NCI-H2107 (cell line): Measurements from ENCODE around the gene CSNK1D.

Experiments used
- DNase-seq: peaks from one replicate; lab custom pipeline; 2025; lab: John Stamatoyannopoulos, UW

Gene CSNK1D

DNA sequence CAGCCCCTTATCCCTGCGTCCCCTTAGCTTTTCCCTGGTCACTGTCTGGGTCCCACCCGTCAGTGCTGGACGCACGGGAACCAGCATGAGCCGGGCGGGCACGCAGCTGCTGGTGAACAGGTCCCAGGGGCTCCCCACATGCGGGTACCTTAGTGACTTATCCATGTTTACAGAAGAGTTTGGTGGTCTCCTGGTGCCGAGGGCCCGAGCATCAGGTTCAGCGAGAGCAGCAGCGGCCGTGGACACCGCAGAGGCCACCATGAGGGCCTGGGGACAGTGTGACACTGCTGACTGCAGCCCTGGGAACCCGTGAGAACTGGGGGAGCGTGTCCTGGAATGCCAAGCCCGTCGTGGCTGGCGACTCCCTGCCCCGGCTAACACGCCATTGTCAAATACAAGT, 37.4 kb upstream of the CSNK1D start:
- no peak for DNase-seq

DNA sequence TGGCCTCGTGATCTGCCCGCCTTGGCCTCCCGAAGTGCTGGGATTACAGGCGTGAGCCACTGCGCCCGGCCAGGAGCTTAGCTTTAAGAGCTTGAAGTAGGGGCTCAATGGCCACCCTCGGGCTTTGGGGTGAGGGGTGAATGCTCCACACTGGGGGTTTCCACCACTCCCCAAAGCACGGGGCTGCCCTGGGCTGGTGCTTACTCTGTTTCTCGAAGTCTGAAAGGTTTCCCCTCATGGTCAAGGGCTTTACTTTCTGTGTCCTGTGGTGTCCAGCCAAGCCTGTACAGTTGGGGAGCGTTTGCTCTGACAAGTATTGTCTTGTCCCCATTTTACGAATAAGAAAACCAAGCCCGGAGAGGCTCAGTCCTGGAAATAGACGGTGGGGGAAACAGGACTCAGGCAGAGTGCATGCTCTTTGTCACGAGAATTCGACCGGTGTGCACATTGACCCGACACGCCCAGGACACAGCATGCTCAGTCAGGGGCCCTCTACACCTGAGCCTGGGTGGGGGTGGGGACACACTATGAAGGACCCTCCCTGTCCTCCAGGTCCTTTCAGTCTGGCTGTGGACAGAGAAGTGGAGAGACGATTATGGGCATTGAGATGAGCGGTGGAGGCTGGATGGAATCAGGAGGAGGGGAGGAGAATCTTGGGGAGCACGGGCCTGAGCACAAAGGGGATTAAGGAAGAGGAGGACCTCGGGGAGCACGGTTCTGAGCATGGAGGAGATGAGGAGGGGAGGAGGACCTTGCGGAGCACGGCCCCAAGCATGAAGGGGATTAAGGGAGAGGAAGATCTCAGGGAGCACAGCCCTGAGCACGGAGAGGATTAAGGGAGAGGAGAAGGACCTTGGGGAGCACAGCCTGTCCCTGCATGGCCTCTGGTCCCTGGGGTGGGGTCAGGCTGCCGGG, 36.4 kb upstream of the CSNK1D start:
- DNase-seq = no peak

DNA sequence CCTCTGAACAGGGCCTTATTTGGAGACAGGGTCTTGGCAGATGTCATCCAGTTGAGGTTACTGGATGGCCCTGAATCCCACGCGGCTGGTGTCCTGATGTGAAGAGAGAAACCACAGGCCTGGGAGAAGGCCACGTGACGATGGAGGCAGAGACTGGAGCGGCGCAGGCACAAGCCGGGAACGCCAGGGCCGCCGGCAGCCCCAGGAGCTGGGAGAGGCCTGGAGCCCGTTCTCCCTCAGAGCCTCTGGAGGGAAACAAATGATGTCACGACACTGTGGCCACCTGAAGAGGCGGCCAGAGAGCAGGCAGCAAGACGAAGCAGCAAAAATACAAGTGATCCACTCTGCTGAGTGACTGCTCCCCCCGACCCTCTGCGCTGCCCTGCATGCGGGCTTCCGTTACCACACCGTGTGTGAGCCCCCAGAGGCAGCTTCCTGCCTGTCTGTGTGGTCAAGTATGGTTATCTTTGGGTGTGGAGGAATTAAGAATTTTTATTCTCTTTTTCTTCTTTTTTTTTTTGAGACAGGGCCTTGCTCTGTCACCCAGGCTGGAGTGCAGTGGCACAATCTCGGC, 32.3 kb upstream of the CSNK1D start:
- DNase-seq = no peak

GRCh38 chr17:82304826-82305726, 31.6 kb upstream of the CSNK1D start:
- no peak for DNase-seq

- DNase-seq = no peak
These were observed 30.7 kb upstream of the CSNK1D start for GRCh38 chr17:82303944-82304808.

GRCh38 chr17:82302991-82303943, 29.8 kb upstream of the CSNK1D start:
- DNase-seq = no peak

- no peak for DNase-seq
These were observed 29.1 kb upstream of the CSNK1D start for GRCh38 chr17:82302568-82302963.

DNA sequence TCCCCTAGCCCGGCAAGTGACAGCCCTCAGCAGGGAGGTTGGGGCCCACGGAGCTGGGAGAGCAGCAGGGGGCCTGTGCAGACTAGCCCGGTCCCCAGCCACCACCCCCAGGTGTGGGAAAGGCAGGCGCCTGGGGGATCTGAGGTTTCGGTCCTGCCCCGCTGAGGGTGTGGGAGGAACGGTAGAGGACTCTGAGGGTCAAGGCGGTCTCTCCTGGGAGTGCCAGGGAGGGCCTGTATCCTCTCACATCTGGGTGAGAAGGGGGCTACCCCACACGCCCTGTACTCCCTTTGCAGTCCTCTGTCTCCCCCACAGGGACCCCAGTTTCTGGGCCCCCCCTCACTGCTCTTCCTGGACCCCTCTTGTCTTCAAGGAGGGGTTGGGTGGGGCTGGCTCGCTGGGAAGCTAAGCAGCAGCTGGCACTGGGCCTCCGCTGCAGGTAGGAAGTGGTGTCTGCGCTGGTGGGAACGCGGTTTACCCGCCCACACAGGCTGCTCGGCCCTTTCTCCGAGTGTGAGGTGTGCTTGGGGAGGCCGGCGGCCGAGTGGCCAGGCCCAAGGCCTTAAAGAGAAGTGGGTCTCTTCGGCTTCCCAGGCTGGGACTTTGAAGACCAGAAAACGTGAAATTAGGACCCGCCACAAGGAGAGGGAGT, 28.5 kb upstream of the CSNK1D start:
- DNase-seq = no peak

DNA sequence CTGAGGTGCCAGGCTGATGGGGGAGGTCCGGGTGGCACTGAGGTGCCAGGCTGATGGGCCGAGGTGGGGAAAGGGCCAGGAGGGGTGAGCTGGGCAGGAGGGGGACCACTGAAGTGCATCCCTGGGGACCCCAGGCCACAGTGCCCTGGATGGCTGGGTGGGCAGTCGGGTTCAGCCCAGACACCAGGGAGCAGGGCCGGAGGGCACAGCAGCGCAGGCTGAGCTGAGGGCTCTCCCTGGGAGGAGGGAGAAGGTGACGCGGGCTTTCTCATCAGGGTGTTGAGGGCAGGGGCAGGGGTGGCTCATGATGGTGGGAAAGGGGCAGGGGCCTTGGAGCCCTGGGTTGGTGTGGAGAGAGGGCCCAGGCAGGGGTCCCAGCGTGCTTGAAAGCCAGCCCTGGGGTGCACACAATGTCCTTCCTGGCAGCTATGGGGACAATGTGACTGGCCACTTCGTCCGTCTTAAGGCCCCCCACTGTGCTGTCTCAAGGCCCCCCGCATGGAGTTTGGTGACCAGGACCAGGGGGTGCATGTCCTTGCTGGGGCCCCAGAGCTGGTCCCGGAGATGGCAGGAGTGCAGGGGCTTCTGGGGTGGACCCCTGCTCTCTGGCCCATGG, 27.9 kb upstream of the CSNK1D start:
- DNase-seq = no peak

DNA sequence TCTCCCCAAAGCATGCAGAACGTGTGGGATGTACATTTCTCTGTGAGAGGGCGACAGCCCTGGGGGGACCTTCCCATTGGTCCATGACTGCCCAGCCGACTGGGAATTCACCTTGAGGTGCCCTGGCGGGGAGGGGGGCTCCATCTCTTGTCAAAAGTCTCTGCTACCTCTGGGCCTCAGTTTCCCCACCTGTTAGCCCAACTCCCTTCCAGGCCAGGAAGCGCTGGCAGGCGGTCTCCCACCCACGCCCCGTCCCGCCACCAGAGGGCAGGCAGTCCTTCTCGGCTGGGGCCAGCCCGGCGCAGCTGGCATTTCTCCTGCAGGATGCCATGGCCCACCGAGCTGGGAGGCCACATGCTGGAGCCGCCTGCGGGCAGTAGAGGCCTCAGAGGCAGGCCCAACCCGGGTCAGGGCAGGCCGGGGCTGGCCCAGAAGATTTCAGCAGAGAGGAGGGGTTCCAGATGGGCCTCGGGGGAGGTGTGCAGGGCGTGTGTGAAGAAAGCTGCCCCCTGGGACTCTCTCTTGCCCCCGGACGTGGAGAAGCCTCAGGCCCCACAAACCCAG, 27.3 kb upstream of the CSNK1D start:
- no peak for DNase-seq

DNA sequence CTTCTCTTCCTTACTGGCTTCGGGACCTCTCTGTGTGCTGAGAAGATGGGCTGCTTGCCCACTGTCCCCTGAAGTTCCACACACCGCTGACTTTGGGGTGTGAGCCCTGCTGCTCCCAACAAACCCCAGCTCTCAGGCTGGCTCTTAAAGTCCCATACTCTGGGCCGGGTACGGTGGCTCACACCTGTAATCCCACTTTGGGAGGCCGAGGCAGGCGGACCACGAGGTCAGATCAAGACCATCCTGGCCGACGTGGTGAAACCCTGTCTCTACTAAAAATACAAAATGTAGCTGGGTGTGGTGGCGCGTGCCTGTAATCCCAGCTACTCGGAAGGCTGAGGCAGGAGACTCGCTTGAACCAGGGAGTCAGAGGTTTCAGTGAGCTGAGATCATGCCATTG, 26.7 kb upstream of the CSNK1D start:
- no peak for DNase-seq

GRCh38 chr17:82299452-82299851, 26.0 kb upstream of the CSNK1D start:
- no peak for DNase-seq

- DNase-seq = no peak
These were observed 25.3 kb upstream of the CSNK1D start for GRCh38 chr17:82298538-82299421.

GRCh38 chr17:82297714-82298537, 24.4 kb upstream of the CSNK1D start:
- DNase-seq = no peak

- DNase-seq = no peak
These were observed 23.8 kb upstream of the CSNK1D start for GRCh38 chr17:82297280-82297713.

GRCh38 chr17:82296511-82297279, 23.2 kb upstream of the CSNK1D start:
- DNase-seq = no peak
